Measurements from ENCODE around the gene GATAD1.

GATAD1 gene

DNA sequence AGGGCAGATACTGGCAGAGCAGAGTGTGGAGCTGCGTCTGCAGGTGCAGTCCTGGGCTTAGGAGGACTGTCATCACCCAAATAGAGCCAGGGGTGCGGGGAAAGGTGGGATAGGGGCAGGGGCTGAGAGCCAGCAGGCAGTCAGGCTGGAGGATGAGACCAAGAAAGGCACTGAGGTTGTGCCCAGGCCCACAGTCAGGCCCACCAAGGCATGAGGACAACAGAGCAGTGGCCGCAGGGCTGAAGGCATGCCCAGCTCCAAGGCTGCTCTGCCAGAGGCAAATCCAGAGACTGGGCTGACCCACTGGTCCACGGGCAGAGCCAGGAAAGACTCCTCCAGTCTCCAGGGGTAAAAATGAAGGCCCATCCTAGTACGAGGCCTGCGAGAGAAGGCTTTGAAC is 24.4 kb upstream of the GATAD1 start:
- TF ChIP-seq CTCF (conservative IDR thresholded peaks at IDR 0.05; ENCODE audit: low read depth, low read length) = no peak
- no peaks in the 10 kb centered on the region for H4K20me1 ChIP-seq (ENCODE audit: insufficient read depth)
- H2AFZ ChIP-seq (ENCODE audit: low read depth) = no peak overlapping the region; the same call in 1 of the 2 replicates

DNA sequence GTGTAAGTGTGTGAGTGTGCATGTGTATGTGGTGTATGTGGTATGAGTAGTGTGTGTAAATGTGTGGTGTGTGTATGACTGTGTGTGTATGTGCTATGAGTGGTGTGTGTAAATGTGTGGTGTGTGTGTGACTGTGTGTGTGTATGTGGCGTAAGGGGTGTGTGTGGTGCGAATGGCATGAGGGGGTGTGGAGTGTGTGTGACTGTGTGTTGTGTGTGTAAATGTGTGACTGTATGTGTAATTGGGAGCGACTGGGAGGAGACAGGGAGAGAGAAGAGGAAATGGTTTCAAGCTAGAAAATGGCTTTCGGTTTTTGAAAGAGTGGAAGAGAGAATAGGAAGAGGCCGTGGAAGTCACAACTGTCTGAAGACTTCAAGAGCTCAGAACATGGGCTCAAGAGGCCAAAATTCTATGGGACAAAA is 23.6 kb upstream of the GATAD1 start:
- Histone ChIP-seq H3K4me1 (ENCODE audit: low read depth, poor library complexity, severe bottlenecking) (peaks cover 10% of the 10 kb centered on the region), H4K20me1 (ENCODE audit: insufficient read depth) (no peaks in the 10 kb centered on the region), H3K27ac (no peak overlapping the region), H2AFZ (ENCODE audit: low read depth) (peak overlapping the region; percentile 91), H3K4me2 (peak overlapping the region; percentile 74; the same call in 1 of the 2 replicates), H3K36me3 (ENCODE audit: insufficient read depth) (no peaks in the 10 kb centered on the region), H3K9ac (no peak overlapping the region), H3K4me3 (IDR thresholded peaks at IDR 0.05; ENCODE audit: insufficient read depth, low read depth, low read length) (no peak overlapping the region), H3K27me3 (ENCODE audit: insufficient read depth, low read depth) (no peaks in the 10 kb centered on the region), H3K79me2 (ENCODE audit: insufficient read depth, low read depth) (no peaks in the 10 kb centered on the region)
- no peak for TF ChIP-seq CTCF (conservative IDR thresholded peaks at IDR 0.05; ENCODE audit: low read depth, low read length)

More for the DNA sequence above, 24.4 kb upstream of the GATAD1 start:
- H3K4me1 ChIP-seq (ENCODE audit: low read depth, poor library complexity, severe bottlenecking) = peaks cover 10% of the 10 kb centered on the region
- no peaks in the 10 kb centered on the region for H3K36me3 ChIP-seq (ENCODE audit: insufficient read depth)
- no peak overlapping the region for H3K27ac ChIP-seq
- no peak overlapping the region for H3K9ac ChIP-seq
- no peaks in the 10 kb centered on the region for H3K79me2 ChIP-seq (ENCODE audit: insufficient read depth, low read depth)
- H3K27me3 ChIP-seq (ENCODE audit: insufficient read depth, low read depth) = no peaks in the 10 kb centered on the region
- H3K4me3 ChIP-seq (IDR thresholded peaks at IDR 0.05; ENCODE audit: insufficient read depth, low read depth, low read length) = no peak overlapping the region
- H3K4me2 ChIP-seq = no peak overlapping the region

DNA sequence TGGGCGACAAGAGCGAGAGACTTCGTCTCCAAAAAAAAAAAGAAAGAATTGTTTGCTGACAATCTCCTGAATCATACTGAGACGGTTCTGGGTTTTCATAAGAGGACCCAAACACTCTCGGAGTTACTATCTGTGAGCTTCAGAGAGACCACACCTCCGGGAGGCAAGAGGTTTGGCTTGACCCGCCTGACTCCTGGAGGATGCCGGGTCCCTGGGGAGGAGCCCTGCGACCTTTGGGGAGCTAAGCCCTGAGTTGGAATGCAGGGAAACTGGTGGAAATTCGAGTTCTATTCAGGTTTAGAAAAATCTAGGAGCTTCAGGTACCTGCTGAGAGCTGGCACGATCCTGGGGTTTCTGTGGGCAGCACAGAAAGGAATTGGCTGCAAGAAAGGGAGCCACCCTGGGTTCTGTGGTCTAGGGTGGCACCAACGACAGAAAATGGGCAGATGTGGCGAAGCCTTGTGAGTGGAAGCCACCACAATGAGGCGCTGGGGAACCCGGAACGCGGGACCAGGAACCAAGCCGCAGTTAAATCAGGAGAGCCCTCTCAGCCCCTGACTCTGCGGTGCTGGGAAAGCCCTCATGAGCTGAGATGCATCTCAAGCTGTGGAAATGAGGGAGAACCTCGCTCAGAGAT is 21.9 kb upstream of the GATAD1 start:
- no peak overlapping the region for H3K4me3 ChIP-seq (IDR thresholded peaks at IDR 0.05; ENCODE audit: insufficient read depth, low read depth, low read length)
- H2AFZ ChIP-seq (ENCODE audit: low read depth) = peak overlapping the region; percentile 91; the same call in 1 of the 2 replicates
- TF ChIP-seq CTCF (conservative IDR thresholded peaks at IDR 0.05; ENCODE audit: low read depth, low read length) = no peak
- H3K4me1 ChIP-seq (ENCODE audit: low read depth, poor library complexity, severe bottlenecking) = peaks cover 10% of the 10 kb centered on the region
- H3K9ac ChIP-seq = no peak overlapping the region
- no peaks in the 10 kb centered on the region for H4K20me1 ChIP-seq (ENCODE audit: insufficient read depth)
- no peaks in the 10 kb centered on the region for H3K79me2 ChIP-seq (ENCODE audit: insufficient read depth, low read depth)
- H3K27ac ChIP-seq = no peak overlapping the region
- no peak overlapping the region for H3K4me2 ChIP-seq
- H3K36me3 ChIP-seq (ENCODE audit: insufficient read depth) = no peaks in the 10 kb centered on the region
- H3K27me3 ChIP-seq (ENCODE audit: insufficient read depth, low read depth) = no peaks in the 10 kb centered on the region

DNA sequence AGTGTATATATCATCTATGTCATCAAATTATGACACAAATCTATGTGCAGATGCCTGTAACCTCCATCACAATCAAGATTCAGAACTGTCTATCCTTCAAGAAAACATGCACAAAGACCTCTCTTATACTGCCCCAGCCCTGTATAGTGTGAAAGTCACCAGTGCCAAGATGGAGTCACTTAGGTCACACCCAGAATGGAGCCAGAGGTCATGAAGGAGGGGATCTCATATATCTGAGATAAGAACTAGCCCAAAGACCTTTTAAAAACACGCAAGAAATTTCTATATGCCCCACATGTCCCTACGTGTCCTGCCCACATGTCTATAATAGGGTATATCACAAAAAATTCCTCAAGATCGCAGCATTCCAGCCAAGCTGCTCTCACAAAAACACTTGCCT is 20.1 kb upstream of the GATAD1 start:
- Histone ChIP-seq H3K4me3 (IDR thresholded peaks at IDR 0.05; ENCODE audit: insufficient read depth, low read depth, low read length) (no peak overlapping the region), H4K20me1 (ENCODE audit: insufficient read depth) (no peaks in the 10 kb centered on the region), H2AFZ (ENCODE audit: low read depth) (no peak overlapping the region), H3K9ac (no peak overlapping the region), H3K4me1 (ENCODE audit: low read depth, poor library complexity, severe bottlenecking) (peaks cover 10% of the 10 kb centered on the region), H3K4me2 (no peak overlapping the region), H3K27me3 (ENCODE audit: insufficient read depth, low read depth) (no peaks in the 10 kb centered on the region), H3K79me2 (ENCODE audit: insufficient read depth, low read depth) (no peaks in the 10 kb centered on the region), H3K27ac (no peak overlapping the region), H3K36me3 (ENCODE audit: insufficient read depth) (no peaks in the 10 kb centered on the region)
- no peak for TF ChIP-seq CTCF (conservative IDR thresholded peaks at IDR 0.05; ENCODE audit: low read depth, low read length)

Measured in KMS-11 (cell line).